Gastrocnemius medialis (tissue), 4 donors: ENCODE data around the gene THSD7B. TPM values are rescaled to one million over a fixed set of nuclear protein-coding genes. Genes with fewer than 3 reads are reported as not detected.

ENCODE experiments used
- ATAC-seq, 2 donors: fragments of 150-250 bp; one replicate each; pipeline ENCODE4 v1.9.1; 2016
- DNase-seq, 2 donors: peaks; one replicate each; pipeline ENCODE4 v3.0.0-alpha.2; 2019
- H3K27ac ChIP-seq, 4 donors: fragments of 200-600 bp; sonication (generic); 1 replicate in 1 of 4; 2 replicates in 3 of 4; pipeline ENCODE4 v1.5.1; 2016 to 2018; ENCODE audit warnings: mild to moderate bottlenecking in 2 of 4, moderate library complexity in 1 of 4
- H3K27me3 ChIP-seq, 3 donors: fragments of 200-600 bp; sonication (generic) in 2 of 3; 1 replicate in 1 of 3; 2 replicates in 2 of 3; pipeline versions ENCODE4 v1.5.1 to v1.6.0; 2016 to 2019; ENCODE audit warnings: mild to moderate bottlenecking in 1 of 3, moderate library complexity in 1 of 3
- H3K36me3 ChIP-seq, 2 donors: fragments of 200-600 bp; sonication (generic) in 1 of 2; one replicate each; pipeline ENCODE4 v1.5.1; 2017 to 2018
- H3K4me1 ChIP-seq, 2 donors: fragments of 200-600 bp; sonication (generic) in 1 of 2; one replicate each; pipeline ENCODE4 v1.5.1; 2016 to 2017; ENCODE audit warnings: mild to moderate bottlenecking in 2 of 2
- H3K4me3 ChIP-seq, 4 donors: fragments of 200-600 bp; sonication (generic) in 3 of 4; 1 replicate in 1 of 4; 2 replicates in 3 of 4; pipeline ENCODE4 v1.5.1; 2016 to 2019; ENCODE audit warnings: mild to moderate bottlenecking in 2 of 4
- H3K9me3 ChIP-seq, 3 donors: fragments of 200-600 bp; sonication (generic) in 2 of 3; 1 replicate in 1 of 3; 2 replicates in 2 of 3; pipeline ENCODE4 v1.5.1; 2016 to 2019
- POLR2A ChIP-seq, 2 donors: fragments of 450-650 bp; IDR thresholded peaks; one replicate each; pipeline ENCODE4 v1.6.1; 2017; ENCODE audit warnings: antibody characterized with exemption in 2 of 2, mild to moderate bottlenecking in 2 of 2, moderate library complexity in 2 of 2
- in situ Hi-C, 4 donors: fragments of 200-750 bp; cut with MboI; loops; one replicate each; pipeline versions ENCODE4 v1.15.0 to v1.8.0; 2017; ENCODE audit warnings: low sequenced_read_pairs in 4 of 4
- intact Hi-C: fragments of 100-400 bp; cut with DNase I; formaldehyde crosslinking; loops from one replicate; pipeline ENCODE4 v1.15.1; 2023; ENCODE audit warnings: low total_unique reads
- total RNA-seq, 4 donors: library from RNA; depleted of rRNA; stranded (reverse); fragments of >200 nt; gene quantifications; one replicate each; pipeline versions ENCODE4 v1.1.0 to v1.2.3, GENCODE V29; 2016
- TF ChIP-seq, protein P1 (sequence below), 5 experiments: fragments of 450-650 bp in 3 of 5; fragments of 200-600 bp in 2 of 5; sonication (generic) in 2 of 5; IDR thresholded peaks in 4 of 5; conservative IDR thresholded peaks in 1 of 5; 1 replicate in 4 of 5; 2 replicates in 1 of 5; pipeline ENCODE4 v1.5.1; 2016 to 2019; ENCODE audit warnings: antibody characterized with exemption in 5 of 5, mild to moderate bottlenecking in 3 of 5, moderate library complexity in 3 of 5

The THSD7B gene
- total RNA-seq, 4 donors from 2014 or later, result not detected

GRCh38 chr2:136858656-136859055, 93.3 kb downstream of the THSD7B start:
- TF ChIP-seq, protein P1, sequence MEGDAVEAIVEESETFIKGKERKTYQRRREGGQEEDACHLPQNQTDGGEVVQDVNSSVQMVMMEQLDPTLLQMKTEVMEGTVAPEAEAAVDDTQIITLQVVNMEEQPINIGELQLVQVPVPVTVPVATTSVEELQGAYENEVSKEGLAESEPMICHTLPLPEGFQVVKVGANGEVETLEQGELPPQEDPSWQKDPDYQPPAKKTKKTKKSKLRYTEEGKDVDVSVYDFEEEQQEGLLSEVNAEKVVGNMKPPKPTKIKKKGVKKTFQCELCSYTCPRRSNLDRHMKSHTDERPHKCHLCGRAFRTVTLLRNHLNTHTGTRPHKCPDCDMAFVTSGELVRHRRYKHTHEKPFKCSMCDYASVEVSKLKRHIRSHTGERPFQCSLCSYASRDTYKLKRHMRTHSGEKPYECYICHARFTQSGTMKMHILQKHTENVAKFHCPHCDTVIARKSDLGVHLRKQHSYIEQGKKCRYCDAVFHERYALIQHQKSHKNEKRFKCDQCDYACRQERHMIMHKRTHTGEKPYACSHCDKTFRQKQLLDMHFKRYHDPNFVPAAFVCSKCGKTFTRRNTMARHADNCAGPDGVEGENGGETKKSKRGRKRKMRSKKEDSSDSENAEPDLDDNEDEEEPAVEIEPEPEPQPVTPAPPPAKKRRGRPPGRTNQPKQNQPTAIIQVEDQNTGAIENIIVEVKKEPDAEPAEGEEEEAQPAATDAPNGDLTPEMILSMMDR (IDR thresholded peaks at IDR 0.05 in 4 of 5, conservative IDR thresholded peaks at IDR 0.05 in 1 of 5), result no peak
- TF ChIP-seq POLR2A (IDR thresholded peaks at IDR 0.05), result no peak
- Histone ChIP-seq H3K4me3 (no peak overlapping the region), H3K27me3 (no peaks in the 10 kb centered on the region), H3K9me3 (no peaks in the 10 kb centered on the region), H3K4me1 (no peaks in the 10 kb centered on the region), H3K27ac (no peak overlapping the region), H3K36me3 (no peaks in the 10 kb centered on the region)
- intact Hi-C loops (no loop called here), in situ Hi-C loops (no loop called here)
- ATAC-seq (no peak), DNase-seq (no peak)

DNA sequence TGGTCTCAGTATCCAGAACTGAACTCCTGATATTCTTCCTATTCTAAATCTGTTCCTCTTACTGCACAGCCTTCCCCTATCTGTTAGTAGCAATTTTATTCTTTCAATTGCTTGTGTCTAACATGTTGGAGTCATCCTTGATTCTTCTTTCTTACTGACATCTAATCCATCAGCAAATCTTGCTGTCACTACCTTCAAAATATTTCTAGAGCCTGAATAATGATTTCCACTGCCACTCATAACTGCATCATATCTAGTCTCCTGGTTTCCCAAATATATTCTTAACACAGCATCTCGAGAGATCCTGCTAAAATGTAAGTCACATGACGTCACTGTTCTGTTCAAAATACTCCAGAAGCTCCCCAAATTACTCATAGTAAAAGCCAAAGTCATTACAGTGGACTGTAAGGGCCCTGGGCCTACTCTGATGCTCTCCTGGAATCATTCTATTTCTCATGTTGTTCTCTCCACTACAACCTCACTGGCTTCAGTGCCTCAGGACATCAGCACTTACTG, 95.2 kb downstream of the THSD7B start:
- intact Hi-C loops, result no loop called here
- no peak overlapping the region for H3K4me3 ChIP-seq
- ATAC-seq, result no peak
- no peaks in the 10 kb centered on the region for H3K4me1 ChIP-seq
- TF ChIP-seq POLR2A (IDR thresholded peaks at IDR 0.05), result no peak
- TF ChIP-seq, protein P1 (IDR thresholded peaks at IDR 0.05 in 4 of 5, conservative IDR thresholded peaks at IDR 0.05 in 1 of 5), result no peak
- H3K27ac ChIP-seq, result no peak overlapping the region
- H3K27me3 ChIP-seq, result no peaks in the 10 kb centered on the region
- no peak for DNase-seq
- H3K9me3 ChIP-seq, result no peaks in the 10 kb centered on the region
- no peaks in the 10 kb centered on the region for H3K36me3 ChIP-seq
- in situ Hi-C loops, result no loop called here

GRCh38 chr2:136863468-136863867, 98.1 kb downstream of the THSD7B start:
- intact Hi-C loops, result no loop called here
- no peak for ATAC-seq

DNA sequence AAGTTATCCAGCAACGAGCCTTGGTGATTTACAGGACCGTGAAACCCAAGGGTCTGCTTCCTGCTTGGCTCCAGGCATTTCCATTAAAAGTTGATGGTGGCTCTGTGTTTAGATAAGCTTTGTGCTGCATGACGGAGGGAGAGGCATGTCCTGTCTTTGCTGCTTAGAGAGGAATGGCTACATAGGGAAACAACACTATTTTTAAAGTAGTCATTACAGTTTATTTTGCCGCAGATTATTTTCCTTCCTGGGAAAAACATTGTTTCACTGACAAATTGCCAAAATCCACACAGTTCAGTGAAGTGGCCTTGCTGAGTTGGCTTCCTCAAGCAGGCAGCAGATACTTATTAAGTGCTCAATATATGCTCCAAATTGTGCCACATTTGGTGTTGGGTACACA, 98.5 kb downstream of the THSD7B start:
- H3K4me1 ChIP-seq, result no peaks in the 10 kb centered on the region
- intact Hi-C loops, result no loop called here
- no peaks in the 10 kb centered on the region for H3K9me3 ChIP-seq
- H3K36me3 ChIP-seq, result no peaks in the 10 kb centered on the region
- H3K27ac ChIP-seq, result no peak overlapping the region
- no peaks in the 10 kb centered on the region for H3K27me3 ChIP-seq
- DNase-seq (no peak), ATAC-seq (no peak)
- no peak overlapping the region for H3K4me3 ChIP-seq
- in situ Hi-C loops, result no loop called here
- no peak for TF ChIP-seq POLR2A (IDR thresholded peaks at IDR 0.05)
- TF ChIP-seq, protein P1 (IDR thresholded peaks at IDR 0.05 in 4 of 5, conservative IDR thresholded peaks at IDR 0.05 in 1 of 5), result no peak

More at GRCh38 chr2:136863468-136863867, 98.1 kb downstream of the THSD7B start:
- DNase-seq, result no peak
- TF ChIP-seq POLR2A (IDR thresholded peaks at IDR 0.05), result no peak
- TF ChIP-seq, protein P1 (IDR thresholded peaks at IDR 0.05 in 4 of 5, conservative IDR thresholded peaks at IDR 0.05 in 1 of 5), result no peak
- Histone ChIP-seq H3K9me3 (no peaks in the 10 kb centered on the region), H3K36me3 (no peaks in the 10 kb centered on the region), H3K27me3 (no peaks in the 10 kb centered on the region), H3K27ac (no peak overlapping the region), H3K4me3 (no peak overlapping the region), H3K4me1 (no peaks in the 10 kb centered on the region)
- in situ Hi-C loops, result no loop called here

GRCh38 chr2:136871424-136871823, 106.1 kb downstream of the THSD7B start:
- intact Hi-C loops (no loop called here), in situ Hi-C loops (no loop called here)
- H3K4me1 ChIP-seq, result no peaks in the 10 kb centered on the region
- no peak for ATAC-seq
- TF ChIP-seq, protein P1 (IDR thresholded peaks at IDR 0.05 in 4 of 5, conservative IDR thresholded peaks at IDR 0.05 in 1 of 5), result no peak
- no peak for TF ChIP-seq POLR2A (IDR thresholded peaks at IDR 0.05)
- H3K27me3 ChIP-seq, result no peaks in the 10 kb centered on the region
- no peaks in the 10 kb centered on the region for H3K9me3 ChIP-seq
- DNase-seq, result no peak
- H3K4me3 ChIP-seq, result no peak overlapping the region
- no peak overlapping the region for H3K27ac ChIP-seq
- H3K36me3 ChIP-seq, result no peaks in the 10 kb centered on the region
